ENCODE measurements around the gene CTRL. TPM values are rescaled to one million over a fixed set of nuclear protein-coding genes. Genes with fewer than 3 reads are reported as not detected.
A peak's percentile ranks its signal among the peaks of the same experiment; 100 is the strongest.

The CTRL gene
- total RNA-seq, 1 experiment from 2014 or later = 2.2 TPM

- DNase-seq (ENCODE audit: low spot score) = no peak
Observed at GRCh38 chr16:67892375-67892774, 39.3 kb downstream of the CTRL start.

DNA sequence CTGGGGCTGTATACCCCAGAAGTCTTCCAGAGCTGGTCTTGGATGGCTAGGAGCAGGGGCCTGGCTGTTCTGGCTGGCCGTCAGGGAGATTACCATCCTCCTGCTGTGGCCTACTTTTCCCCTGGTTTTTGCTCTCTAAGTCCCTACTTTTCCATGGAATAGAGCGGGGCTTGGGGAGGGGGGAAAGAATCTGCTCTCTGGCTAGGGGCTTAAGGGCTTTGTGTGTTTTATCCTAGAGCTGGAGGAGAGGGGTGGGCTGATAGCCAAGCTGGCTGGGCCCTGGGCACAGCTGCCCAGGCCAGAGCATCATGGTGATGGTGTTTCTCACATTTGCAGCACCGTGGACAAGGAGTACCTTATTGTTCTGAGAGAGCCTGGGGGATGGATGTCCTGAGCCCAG lies 43.3 kb downstream of the CTRL start:
- DNase-seq (ENCODE audit: low spot score) = no peak

DNA sequence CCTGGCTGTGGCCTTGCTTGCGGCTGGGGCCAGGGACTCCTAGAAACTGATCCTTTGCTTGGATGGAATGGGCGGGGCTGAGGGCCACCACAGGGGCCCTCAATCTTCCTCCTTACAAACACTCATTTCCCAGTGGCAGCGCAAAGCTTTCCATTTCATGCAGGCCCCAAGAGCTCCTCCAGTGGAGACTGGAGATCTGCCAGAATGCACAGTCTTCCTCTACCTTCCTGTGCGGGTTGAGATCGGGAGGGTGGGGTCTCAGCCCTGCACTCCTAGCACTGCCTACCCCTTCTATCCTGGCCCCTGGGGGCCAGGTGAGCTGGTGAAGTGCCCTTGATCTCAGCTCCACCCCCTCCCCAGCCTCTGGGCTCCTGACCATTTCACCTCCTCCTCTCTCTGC lies 45.3 kb downstream of the CTRL start:
- no peak for DNase-seq (ENCODE audit: low spot score)

GRCh38 chr16:67885976-67886375 lies 45.7 kb downstream of the CTRL start:
- DNase-seq (ENCODE audit: low spot score) = no peak

GRCh38 chr16:67885545-67885944 lies 46.1 kb downstream of the CTRL start:
- DNase-seq (ENCODE audit: low spot score) = no peak

- no peak for DNase-seq (ENCODE audit: low spot score)
Observed at GRCh38 chr16:67884684-67885083, 47.0 kb downstream of the CTRL start, which contains the start of gene NRN1L. NRN1L (plus strand) TSS chr16:67884885; CDS start chr16:67884904, 19 bp downstream.

GRCh38 chr16:67883872-67884261 lies 47.8 kb downstream of the CTRL start:
- peak; percentile 77 for DNase-seq (ENCODE audit: low spot score)

DNA sequence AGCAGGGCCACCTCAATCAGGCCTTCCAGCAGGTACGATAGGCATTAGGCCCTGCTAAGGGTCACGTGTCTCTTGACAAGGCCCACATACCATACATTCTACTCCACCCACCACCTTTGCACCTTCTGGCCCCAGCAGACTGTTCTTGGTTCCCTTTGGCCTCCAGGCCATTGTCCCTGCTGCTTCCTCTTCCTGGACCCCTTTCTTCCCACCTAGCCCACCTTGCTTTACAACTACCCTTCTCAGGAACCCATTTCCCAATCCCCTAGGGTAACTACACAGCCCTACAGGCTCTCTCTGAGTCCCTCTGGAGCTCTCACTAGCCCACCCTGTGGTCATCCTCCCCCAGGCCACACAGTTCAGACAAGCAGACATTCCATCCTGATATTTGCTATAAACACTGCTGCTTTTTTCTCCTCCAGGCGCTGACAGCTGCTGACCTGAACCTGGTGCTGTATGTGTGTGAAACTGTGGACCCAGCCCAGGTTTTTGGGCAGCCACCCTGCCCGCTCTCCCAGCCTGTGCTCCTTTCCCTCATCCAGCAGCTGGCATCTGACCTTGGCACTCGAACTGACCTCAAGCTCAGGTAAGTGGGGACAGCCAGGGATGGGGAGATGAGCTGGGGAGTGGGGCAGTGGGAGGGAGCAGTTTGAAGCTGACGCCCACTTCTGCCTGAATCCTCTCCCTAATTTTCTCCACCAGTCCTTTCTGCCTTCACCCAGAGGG lies 48.4 kb downstream of the CTRL start:
- peak; percentile 53 for DNase-seq (ENCODE audit: low spot score)

- DNase-seq (ENCODE audit: low spot score) = no peak
Observed at GRCh38 chr16:67882374-67883145, 49.1 kb downstream of the CTRL start.

GRCh38 chr16:67881621-67882161 lies 50.0 kb downstream of the CTRL start:
- no peak for DNase-seq (ENCODE audit: low spot score)

DNA sequence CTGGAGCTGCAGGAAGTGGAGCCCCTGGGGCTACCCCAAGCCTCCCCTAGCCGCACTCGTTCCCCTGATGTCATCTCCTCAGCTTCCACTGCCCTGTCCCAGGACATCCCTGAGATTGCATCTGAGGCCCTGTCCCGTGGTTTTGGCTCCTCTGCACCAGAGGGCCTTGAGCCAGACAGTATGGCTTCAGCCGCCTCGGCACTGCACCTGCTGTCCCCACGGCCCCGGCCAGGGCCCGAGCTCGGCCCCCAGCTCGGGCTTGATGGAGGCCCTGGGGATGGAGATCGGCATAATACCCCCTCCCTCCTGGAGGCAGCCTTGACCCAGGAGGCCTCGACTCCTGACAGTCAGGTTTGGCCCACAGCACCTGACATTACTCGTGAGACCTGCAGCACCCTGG lies 51.1 kb downstream of the CTRL start:
- no peak for DNase-seq (ENCODE audit: low spot score)

GRCh38 chr16:67879936-67880335 lies 51.7 kb downstream of the CTRL start:
- DNase-seq (ENCODE audit: low spot score) = no peak

Small RNA genes within 50 kb of the gene (small RNA-seq; reads per million reads assigned to genes)
- gene NRN1L = not detected

Other genes starting within 250 kb of the CTRL start
- 16.8 and 19.7 TPM in 2 replicates for gene GFOD2, start 212.5 kb downstream of the CTRL start, total RNA-seq (2014; rRNA removed; shearing (Covaris generic))
- gene RANBP10, start 125.3 kb downstream of the CTRL start, total RNA-seq (2014; rRNA removed; shearing (Covaris generic)) = 6.7 and 8.3 TPM in 2 replicates
- 1.1 TPM in 1 of 2 replicates, not detected in the other for gene TSNAXIP1, start 125.0 kb downstream of the CTRL start, total RNA-seq (2014; rRNA removed; shearing (Covaris generic))
- gene THAP11, start 89.5 kb downstream of the CTRL start, total RNA-seq (2014; rRNA removed; shearing (Covaris generic)) = 66.3 and 80.9 TPM in 2 replicates
- gene NUTF2, start 84.9 kb downstream of the CTRL start, total RNA-seq (2014; rRNA removed; shearing (Covaris generic)) = 158 and 183 TPM in 2 replicates
- gene CENPT, start 84.2 kb downstream of the CTRL start, total RNA-seq (2014; rRNA removed; shearing (Covaris generic)) = 42.8 and 43.2 TPM in 2 replicates
- gene EDC4, start 58.8 kb downstream of the CTRL start, total RNA-seq (2014; rRNA removed; shearing (Covaris generic)) = 107 and 121 TPM in 2 replicates
- 0.64 and 2.5 TPM in 2 replicates for gene NRN1L, start 47.0 kb downstream of the CTRL start, total RNA-seq (2014; rRNA removed; shearing (Covaris generic))
- 11.5 and 15.1 TPM in 2 replicates for gene PSKH1, start 38.6 kb downstream of the CTRL start, total RNA-seq (2014; rRNA removed; shearing (Covaris generic))
- gene PSMB10, start 5.0 kb upstream of the CTRL start, total RNA-seq (2014; rRNA removed; shearing (Covaris generic)) = 173 and 191 TPM in 2 replicates
- gene LCAT, start 12.3 kb upstream of the CTRL start, total RNA-seq (2014; rRNA removed; shearing (Covaris generic)) = 1.4 and 3.3 TPM in 2 replicates
- gene SLC12A4, start 36.8 kb upstream of the CTRL start, total RNA-seq (2014; rRNA removed; shearing (Covaris generic)) = 10.0 and 14.1 TPM in 2 replicates
- gene DPEP3, start 48.6 kb upstream of the CTRL start, total RNA-seq (2014; rRNA removed; shearing (Covaris generic)) = not detected in 2 replicates
- gene DPEP2, start 67.6 kb upstream of the CTRL start, total RNA-seq (2014; rRNA removed; shearing (Covaris generic)) = not detected in 2 replicates
- gene DPEP2NB, start 84.0 kb upstream of the CTRL start, total RNA-seq (2014; rRNA removed; shearing (Covaris generic)) = not detected in 2 replicates
- gene DDX28, start 91.4 kb upstream of the CTRL start, total RNA-seq (2014; rRNA removed; shearing (Covaris generic)) = 27.4 and 30.4 TPM in 2 replicates
- 18.7 and 19.0 TPM in 2 replicates for gene DUS2, start 91.4 kb upstream of the CTRL start, total RNA-seq (2014; rRNA removed; shearing (Covaris generic))
- gene NFATC3, start 153.5 kb upstream of the CTRL start, total RNA-seq (2014; rRNA removed; shearing (Covaris generic)) = 20.4 and 20.8 TPM in 2 replicates